Activated naive CD8-positive, alpha-beta T cell (primary cell): ENCODE measurements around the gene MLNR.
A peak's percentile ranks its signal among the peaks of the same experiment; 100 is the strongest.

Source experiments
- H3K27ac Mint-ChIP-seq: one replicate; pipeline ENCODE4 v1.8.0; 2021; ENCODE audit warnings: mixed read lengths
- H3K27me3 Mint-ChIP-seq: one replicate; pipeline ENCODE4 v1.8.0; 2021; ENCODE audit warnings: mixed read lengths
- H3K36me3 Mint-ChIP-seq: one replicate; pipeline ENCODE4 v1.8.0; 2021; ENCODE audit warnings: mixed read lengths
- H3K4me1 Mint-ChIP-seq: one replicate; pipeline ENCODE4 v1.8.0; 2021; ENCODE audit warnings: low read depth, mixed read lengths
- H3K4me3 Mint-ChIP-seq: one replicate; pipeline ENCODE4 v1.8.0; 2021; ENCODE audit warnings: mild to moderate bottlenecking, mixed read lengths
- H3K9me3 Mint-ChIP-seq: one replicate; pipeline ENCODE4 v1.8.0; 2021; ENCODE audit warnings: low read depth, mixed read lengths

The MLNR gene

DNA sequence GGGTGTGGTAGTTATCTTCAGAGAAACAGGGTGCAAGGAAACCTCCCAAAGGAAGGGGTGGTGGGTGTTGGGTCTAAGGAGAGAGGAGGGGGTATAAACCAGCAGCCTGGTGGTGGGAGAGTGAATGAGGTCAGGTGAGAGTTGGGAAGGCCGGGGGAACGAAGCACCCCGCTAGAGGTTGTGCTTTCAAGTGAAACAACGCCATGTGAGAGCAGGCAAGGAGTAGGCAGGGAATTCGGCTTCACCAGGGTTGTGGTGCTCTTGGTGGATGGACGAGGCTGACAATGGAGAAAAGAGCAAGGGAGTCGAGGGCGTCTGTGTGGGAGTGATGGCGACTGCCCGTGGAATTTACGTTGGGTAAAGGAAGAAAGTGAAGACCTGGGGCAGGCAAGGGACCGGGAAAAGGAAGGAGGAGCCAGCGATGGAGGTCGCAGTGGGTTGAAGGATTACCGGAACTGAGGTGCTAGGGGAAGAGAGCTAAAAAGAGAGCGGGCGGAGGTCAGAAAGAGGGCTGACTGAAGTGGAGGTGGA, 2.1 kb upstream of the MLNR start:
- Mint-ChIP-seq H3K4me3 (peak overlapping the region; percentile 80), H3K27ac (no peak overlapping the region)

DNA sequence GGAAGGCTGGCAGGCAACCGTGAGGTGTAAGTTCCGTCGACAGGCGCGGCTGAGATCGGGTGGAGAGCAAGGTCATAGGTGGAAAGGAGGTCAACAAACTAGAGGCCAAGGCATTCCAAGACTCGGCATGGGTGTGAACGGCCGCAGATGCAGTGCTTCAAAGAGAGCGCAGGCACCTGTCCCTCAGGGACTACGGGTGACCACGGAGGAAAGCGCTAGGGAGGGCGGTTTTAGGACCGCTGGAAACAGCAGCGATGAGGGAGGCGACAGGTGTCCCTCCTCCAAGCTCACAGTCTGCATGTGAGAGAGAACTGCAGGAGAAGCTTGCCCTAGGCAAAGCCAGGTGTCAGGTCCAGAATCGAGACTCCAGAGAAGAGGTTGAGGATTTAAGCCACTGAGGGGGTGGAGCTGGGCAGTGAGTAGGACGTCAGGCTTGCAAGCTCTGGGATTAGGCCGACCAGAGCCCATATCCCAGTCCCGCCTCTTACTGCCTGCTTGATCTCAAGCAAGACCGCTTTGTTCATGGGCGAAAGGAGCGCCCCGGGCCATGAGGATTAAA, 1.6 kb upstream of the MLNR start:
- Mint-ChIP-seq H3K9me3 (no peaks in the 10 kb centered on the region), H3K4me3 (peak overlapping the region; percentile 80), H3K27ac (no peak overlapping the region), H3K4me1 (peaks cover 18% of the 10 kb centered on the region), H3K27me3 (peaks cover 42% of the 10 kb centered on the region), H3K36me3 (no peaks in the 10 kb centered on the region)

More for the DNA sequence above, 2.1 kb upstream of the MLNR start:
- Mint-ChIP-seq H3K36me3 (no peaks in the 10 kb centered on the region), H3K4me1 (peaks cover 18% of the 10 kb centered on the region), H3K9me3 (no peaks in the 10 kb centered on the region), H3K27me3 (peaks cover 41% of the 10 kb centered on the region)

DNA sequence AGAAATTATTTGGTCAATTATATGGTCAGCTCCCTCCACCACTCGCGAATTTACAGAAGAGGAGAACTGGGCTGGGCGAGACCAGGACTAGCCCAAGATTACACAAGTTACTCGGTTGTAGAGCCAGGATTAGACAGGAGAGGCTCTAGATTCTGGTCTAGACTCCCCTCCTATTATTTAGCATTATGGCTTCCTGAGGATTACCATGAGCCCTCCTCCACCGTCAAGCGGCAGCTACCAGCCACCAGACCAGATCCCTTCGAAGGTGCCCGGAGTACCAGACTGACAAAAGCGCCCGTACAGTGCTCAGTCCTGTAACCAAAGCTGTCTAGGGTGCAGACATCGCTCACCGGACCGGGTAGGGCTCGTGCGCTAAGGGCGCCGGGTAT, 497 bp upstream of the MLNR start:
- H3K27me3 Mint-ChIP-seq, result peaks cover 42% of the 10 kb centered on the region

DNA sequence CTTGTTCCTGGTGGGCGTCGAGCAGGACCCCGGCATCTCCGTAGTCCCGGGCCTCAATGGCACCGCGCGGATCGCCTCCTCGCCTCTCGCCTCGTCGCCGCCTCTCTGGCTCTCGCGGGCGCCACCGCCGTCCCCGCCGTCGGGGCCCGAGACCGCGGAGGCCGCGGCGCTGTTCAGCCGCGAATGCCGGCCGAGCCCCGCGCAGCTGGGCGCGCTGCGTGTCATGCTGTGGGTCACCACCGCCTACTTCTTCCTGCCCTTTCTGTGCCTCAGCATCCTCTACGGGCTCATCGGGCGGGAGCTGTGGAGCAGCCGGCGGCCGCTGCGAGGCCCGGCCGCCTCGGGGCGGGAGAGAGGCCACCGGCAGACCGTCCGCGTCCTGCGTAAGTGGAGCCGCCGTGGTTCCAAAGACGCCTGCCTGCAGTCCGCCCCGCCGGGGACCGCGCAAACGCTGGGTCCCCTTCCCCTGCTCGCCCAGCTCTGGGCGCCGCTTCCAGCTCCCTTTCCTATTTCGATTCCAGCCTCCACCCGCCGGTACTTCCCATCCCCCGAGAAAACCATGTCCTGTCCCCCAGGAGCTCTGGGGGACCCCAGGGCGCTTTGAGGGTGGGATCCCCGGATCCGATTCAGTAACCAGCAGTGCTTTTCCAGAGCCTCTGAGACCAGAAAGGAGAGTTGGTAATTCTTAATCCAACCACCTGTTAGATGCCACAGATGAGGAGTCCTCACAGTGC, 885 bp downstream of the MLNR start:
- H3K9me3 Mint-ChIP-seq, result no peaks in the 10 kb centered on the region
- H3K36me3 Mint-ChIP-seq, result no peaks in the 10 kb centered on the region
- peaks cover 6% of the 10 kb centered on the region for H3K4me1 Mint-ChIP-seq
- peaks cover 43% of the 10 kb centered on the region for H3K27me3 Mint-ChIP-seq
- peak overlapping the region; percentile 74 for H3K4me3 Mint-ChIP-seq
- peak overlapping the region; percentile 55 for H3K27ac Mint-ChIP-seq

More for the DNA sequence above, 497 bp upstream of the MLNR start:
- H3K4me3 Mint-ChIP-seq, result peak overlapping the region; percentile 80
- no peak overlapping the region for H3K27ac Mint-ChIP-seq
- no peaks in the 10 kb centered on the region for H3K36me3 Mint-ChIP-seq
- H3K9me3 Mint-ChIP-seq, result no peaks in the 10 kb centered on the region
- H3K4me1 Mint-ChIP-seq, result peaks cover 14% of the 10 kb centered on the region

DNA sequence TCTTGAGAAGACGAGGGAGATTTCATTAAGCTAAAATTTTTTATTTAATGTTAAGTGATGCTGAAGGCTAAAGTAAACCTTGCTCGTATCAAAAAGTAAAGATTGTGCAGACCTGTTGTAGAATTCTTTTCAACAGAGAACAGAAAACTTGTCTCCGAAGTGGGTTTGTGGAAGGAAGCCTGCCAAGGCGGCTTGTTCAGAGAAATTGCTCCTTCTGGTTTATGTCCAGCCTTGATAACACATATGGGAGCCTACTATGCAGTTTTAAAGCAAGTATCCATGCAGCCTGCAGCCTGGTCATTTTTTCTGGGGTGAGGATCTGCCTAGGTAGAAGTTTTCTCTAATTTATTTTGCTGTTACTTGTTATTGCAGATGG, 1.4 kb downstream of the MLNR start:
- Mint-ChIP-seq H3K27ac (no peak overlapping the region), H3K4me3 (peak overlapping the region; percentile 74), H3K27me3 (peaks cover 43% of the 10 kb centered on the region), H3K9me3 (no peaks in the 10 kb centered on the region), H3K36me3 (no peaks in the 10 kb centered on the region), H3K4me1 (peaks cover 3% of the 10 kb centered on the region)

DNA sequence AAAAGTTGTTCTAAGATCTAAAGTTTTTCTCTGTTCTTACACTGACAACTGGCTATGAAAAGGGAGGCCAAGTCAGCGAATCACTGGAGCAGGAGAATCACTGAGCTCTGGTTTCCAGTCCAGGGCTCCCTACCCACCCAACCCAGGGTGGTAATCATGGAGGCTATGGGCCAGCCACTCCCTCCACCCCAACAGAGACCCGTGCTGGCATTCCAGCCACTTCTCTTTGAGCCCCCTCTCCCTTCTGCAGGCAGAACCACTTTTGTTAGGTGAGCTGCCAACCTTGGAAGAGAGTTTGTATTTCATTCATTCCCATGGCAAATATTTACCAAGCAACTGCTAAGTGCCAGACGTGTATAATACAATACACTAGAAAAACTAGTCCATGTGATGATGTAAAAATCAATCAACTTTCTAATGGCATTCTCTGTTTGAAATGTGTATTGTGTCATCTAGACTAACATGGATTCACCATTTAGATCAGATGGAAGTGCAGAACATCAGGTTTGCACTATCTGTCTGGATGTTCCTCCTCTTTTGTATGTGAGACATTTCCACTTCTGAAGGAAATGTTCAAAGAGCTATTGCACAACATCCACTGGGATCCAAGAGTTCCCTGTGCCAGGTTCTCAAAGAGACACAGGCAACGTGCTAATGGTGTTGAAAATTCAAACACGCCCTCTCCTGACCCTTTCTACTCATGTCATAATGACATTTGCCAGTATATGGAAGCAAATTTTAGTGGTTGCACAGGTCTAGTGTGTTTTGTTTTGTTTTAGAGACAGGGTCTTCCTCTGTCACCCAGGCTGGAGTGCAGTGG, 5.3 kb downstream of the MLNR start:
- peaks cover 1% of the 10 kb centered on the region for H3K4me1 Mint-ChIP-seq
- H3K4me3 Mint-ChIP-seq, result no peak overlapping the region
- H3K36me3 Mint-ChIP-seq, result no peaks in the 10 kb centered on the region
- peaks cover 20% of the 10 kb centered on the region for H3K27me3 Mint-ChIP-seq
- H3K9me3 Mint-ChIP-seq, result no peaks in the 10 kb centered on the region
- H3K27ac Mint-ChIP-seq, result no peak overlapping the region

DNA sequence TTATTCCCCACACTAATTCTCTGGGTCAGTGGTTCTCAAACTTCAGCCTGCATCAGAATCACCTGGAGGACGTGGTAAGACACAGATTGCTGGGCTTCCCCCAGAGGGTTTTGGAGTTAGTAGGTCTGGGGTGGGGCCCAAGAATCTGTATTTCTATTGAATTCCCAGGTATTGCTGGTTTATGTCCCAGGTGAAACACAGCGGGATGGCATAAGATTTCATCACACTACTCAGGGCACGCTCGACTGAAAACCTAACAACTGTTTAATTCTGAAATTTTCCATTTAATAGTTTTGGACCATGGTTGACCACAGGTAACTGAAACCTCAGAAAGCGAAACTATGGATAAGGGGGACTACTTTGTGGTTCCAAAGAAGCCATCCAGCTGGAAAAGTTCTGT, 6.5 kb downstream of the MLNR start:
- Mint-ChIP-seq H3K4me3 (no peak overlapping the region), H3K27ac (no peak overlapping the region), H3K27me3 (peaks cover 16% of the 10 kb centered on the region), H3K9me3 (no peaks in the 10 kb centered on the region), H3K36me3 (no peaks in the 10 kb centered on the region), H3K4me1 (no peaks in the 10 kb centered on the region)

DNA sequence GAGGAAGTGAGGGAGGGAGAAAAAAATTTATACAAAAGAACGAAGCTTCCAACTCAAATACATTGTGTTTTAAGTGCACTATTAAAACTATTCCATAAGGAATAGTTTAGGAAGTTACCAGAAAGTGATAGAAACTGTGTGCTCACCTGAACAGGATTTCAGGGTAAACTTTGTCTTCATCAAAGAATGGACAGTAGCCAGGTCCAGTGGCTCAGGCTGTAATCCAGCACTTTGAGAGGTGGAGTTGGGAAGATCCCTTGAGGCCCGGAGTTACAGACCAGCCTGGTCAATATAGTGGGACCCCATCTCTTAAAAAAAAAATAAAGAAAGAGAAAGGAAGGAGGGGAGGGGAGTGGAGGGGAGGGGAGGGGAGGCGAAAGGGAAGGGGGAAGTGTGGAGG, 14.6 kb downstream of the MLNR start:
- Mint-ChIP-seq H3K9me3 (no peaks in the 10 kb centered on the region), H3K27me3 (no peaks in the 10 kb centered on the region), H3K36me3 (peaks cover 3% of the 10 kb centered on the region), H3K4me3 (no peak overlapping the region), H3K27ac (no peak overlapping the region), H3K4me1 (no peaks in the 10 kb centered on the region)

DNA sequence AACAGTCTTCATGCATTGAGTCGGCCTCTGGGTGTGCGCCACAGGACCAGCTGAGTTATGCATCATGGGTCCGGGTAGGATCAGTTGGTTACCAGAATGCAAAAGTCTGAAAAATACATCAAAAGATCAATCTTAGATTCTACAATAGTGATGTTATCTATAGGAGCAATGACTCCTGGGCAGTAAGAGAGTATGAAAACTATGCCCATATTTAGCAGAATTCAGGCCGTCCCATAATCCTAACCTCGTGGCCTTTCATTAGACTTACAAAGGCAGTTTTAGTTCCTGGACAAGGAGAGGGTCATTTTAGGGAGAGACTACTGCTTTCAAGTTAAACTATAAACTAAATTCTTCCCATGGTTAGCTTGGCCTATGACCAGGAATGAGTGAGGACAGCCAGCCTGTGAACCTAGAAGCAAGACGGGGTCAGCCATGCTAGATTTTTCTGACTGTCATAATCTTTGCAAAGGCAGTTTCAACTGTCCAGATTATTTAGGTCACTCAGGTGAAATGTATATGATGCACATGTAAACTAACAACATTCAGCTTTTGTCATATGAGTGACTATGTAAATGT, 15.8 kb downstream of the MLNR start:
- no peak overlapping the region for H3K4me3 Mint-ChIP-seq

DNA sequence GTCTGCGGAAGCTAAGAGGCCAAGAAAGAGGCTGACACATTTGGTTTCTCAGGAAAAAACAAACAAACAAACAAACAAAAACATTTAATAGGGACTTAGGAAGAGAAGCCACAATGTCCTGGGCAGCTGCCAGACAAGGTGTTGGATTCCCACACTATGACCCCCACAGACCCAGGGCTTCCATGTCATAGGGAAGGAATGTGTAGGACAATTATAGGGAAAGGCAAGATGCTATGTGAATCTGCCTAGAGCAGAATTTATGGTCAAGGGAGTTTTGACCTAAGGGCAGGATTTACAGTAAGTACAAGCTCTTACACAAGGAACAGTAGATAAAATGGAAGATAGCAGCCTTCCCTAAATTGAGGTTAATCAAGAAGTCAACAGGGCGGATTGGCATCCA, 18.5 kb downstream of the MLNR start:
- no peaks in the 10 kb centered on the region for H3K9me3 Mint-ChIP-seq
- H3K36me3 Mint-ChIP-seq, result peaks cover 3% of the 10 kb centered on the region
- H3K27me3 Mint-ChIP-seq, result no peaks in the 10 kb centered on the region
- H3K27ac Mint-ChIP-seq, result no peak overlapping the region
- peaks cover 2% of the 10 kb centered on the region for H3K4me1 Mint-ChIP-seq
- H3K4me3 Mint-ChIP-seq, result no peak overlapping the region

More for the DNA sequence above, 15.8 kb downstream of the MLNR start:
- H3K9me3 Mint-ChIP-seq, result no peaks in the 10 kb centered on the region
- H3K4me1 Mint-ChIP-seq, result peaks cover 2% of the 10 kb centered on the region
- peaks cover 3% of the 10 kb centered on the region for H3K36me3 Mint-ChIP-seq
- no peaks in the 10 kb centered on the region for H3K27me3 Mint-ChIP-seq
- no peak overlapping the region for H3K27ac Mint-ChIP-seq

DNA sequence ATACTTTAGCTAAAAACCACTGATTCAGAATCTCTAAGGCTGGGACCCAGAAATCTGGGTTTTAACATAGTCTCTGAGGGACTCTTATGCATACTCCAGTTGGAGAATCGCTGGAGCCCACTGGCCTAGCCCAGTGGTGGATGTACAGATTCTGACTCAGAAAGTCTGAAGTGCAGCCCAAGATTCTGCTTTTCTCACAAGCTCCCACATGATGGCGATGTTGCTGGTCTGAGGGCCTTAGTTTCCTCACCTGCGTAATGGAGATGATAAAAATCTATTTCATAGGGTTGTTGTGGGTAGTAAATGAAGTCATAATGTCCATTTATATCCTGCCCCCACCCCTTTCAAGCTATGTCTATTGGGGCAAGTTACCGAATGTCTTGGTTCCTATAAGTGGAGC, 19.9 kb downstream of the MLNR start:
- Mint-ChIP-seq H3K27ac (no peak overlapping the region), H3K4me1 (peaks cover 2% of the 10 kb centered on the region), H3K4me3 (no peak overlapping the region), H3K36me3 (peaks cover 3% of the 10 kb centered on the region), H3K27me3 (no peaks in the 10 kb centered on the region), H3K9me3 (no peaks in the 10 kb centered on the region)

DNA sequence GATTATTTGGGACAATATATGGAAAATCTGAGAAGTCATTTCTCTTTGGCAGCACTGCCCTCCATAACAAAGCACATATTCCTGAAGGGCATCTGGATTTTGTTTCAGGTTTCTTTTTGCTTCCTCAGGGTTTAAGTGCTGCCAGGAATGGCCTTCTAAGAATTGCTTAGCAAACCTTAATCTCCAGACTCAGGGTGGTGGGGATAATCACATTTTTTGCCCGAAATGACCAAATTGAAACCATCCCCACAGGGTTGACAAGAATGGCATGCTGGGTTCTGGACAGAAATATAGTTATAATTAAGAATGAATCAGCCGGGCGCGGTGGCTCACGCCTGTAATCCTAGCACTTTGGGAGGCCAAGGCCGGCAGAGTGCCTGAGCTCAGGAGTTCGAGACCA, 21.2 kb downstream of the MLNR start:
- Mint-ChIP-seq H3K27ac (no peak overlapping the region), H3K27me3 (no peaks in the 10 kb centered on the region), H3K9me3 (no peaks in the 10 kb centered on the region), H3K4me3 (no peak overlapping the region), H3K4me1 (peaks cover 2% of the 10 kb centered on the region), H3K36me3 (peaks cover 3% of the 10 kb centered on the region)

DNA sequence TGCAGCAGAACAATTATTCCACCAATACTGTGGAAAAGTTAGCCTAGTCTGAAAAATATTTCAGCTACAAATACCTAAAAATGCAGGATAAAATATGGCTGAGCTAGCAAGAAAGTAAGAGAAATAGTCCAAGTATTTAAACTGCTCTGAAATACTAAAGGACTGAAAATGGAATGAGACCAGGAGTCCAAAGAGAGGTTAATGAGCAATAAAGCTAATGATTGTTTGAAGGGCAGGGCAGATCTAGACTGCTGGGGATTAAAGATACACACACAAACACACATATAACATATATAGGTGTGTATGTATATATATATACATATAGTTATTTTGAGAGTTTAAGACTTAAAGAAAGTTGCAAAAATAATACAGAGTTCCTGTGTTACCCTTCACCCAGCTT, 25.0 kb downstream of the MLNR start:
- Mint-ChIP-seq H3K9me3 (no peaks in the 10 kb centered on the region), H3K4me3 (no peak overlapping the region), H3K36me3 (no peaks in the 10 kb centered on the region), H3K27ac (no peak overlapping the region), H3K27me3 (no peaks in the 10 kb centered on the region), H3K4me1 (peaks cover 31% of the 10 kb centered on the region)

DNA sequence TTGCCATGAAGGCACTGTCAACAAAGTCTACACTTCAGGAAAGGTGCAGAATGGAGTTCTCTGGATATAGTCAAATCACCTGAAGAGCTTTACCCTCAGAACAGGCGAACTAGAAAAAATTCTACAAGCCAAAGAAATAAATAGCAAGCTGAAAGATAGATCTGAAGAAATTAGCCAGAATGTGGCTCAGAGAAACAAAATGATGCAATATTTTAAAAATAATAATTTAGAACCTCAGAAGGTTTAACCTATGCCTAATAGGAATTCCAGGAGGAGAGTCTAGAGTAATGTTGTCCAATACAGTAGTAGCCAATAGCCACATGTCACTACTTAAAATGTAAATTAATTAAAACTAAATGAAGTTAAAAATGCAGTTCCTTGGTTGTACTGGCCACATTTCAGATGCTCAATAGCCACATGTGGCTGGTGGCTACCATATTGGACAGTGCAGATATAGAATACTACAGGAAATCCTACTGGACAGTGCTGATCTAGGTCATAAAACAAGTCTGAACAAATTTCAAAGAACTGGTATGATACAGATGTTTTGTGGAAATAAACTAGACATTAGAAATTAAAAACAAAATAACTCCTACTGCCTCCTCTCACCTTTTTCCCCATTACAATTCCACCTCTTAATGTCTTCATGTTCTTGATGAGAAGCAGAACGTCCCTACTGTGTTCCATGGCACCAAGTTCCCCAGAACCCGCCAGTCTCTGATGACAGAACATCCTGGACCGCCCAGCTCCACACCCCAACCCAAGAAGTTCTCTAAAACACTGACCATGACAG, 26.9 kb downstream of the MLNR start:
- Mint-ChIP-seq H3K27ac (peak overlapping the region; percentile 96), H3K4me1 (peaks cover 42% of the 10 kb centered on the region), H3K9me3 (no peaks in the 10 kb centered on the region), H3K27me3 (no peaks in the 10 kb centered on the region), H3K36me3 (no peaks in the 10 kb centered on the region), H3K4me3 (peak overlapping the region; percentile 99)
